IPS DF 4.7 (cell line): ENCODE measurements around the gene CAMSAP1.

Source experiments
- DNase-seq: peaks from one replicate; pipeline ENCODE4 v3.0.0-alpha.2; 2013; ENCODE audit warnings: low spot score; ENCODE audit errors: extremely low read depth

CAMSAP1 gene

DNA sequence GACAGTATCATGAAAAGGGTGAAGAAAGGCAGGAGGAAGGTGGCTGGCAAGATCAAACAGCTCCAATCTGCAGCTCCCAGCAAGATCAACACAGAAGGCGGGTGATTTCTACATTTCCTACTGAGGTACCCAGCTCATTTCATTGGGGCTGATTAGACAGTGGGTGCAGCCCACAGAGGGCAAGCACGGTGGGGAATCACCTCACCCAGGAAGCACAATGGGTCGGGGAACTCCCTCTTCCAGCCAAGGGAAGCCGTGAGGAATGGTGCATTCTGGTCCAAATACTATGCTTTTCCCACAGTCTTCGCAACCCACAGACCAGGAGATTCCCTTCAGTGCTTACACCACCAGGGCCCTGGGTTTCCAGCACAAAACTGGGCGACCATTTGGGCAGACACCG lies 66.8 kb downstream of the CAMSAP1 start:
- DNase-seq = no peak

GRCh38 chr9:135840107-135840506 lies 67.2 kb downstream of the CAMSAP1 start:
- DNase-seq = no peak

GRCh38 chr9:135839516-135839915 lies 67.8 kb downstream of the CAMSAP1 start:
- no peak for DNase-seq

DNA sequence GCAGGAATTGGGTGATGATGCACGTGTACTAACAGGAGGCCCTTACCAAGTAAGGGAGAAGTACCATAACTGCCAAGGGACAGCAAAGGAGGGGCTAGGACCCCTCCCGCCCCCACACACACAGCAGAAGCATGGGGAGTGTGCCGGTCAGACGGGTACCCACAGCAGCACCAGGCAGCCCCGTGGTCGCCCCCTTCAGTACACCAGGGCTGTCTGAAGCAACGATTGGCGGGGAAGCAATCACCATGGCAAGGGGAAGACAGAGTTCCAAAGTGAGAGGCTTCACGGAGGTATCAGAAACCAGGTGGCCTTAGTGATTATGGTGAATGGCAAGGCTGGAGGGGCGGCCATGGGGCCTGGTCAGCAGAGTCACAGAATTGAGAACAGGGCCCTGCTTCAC lies 72.2 kb downstream of the CAMSAP1 start:
- DNase-seq = no peak

- no peak for DNase-seq
Observed at GRCh38 chr9:135833864-135834263, 73.5 kb downstream of the CAMSAP1 start.

GRCh38 chr9:135830496-135830895 lies 76.8 kb downstream of the CAMSAP1 start:
- no peak for DNase-seq

GRCh38 chr9:135828656-135829055 lies 78.7 kb downstream of the CAMSAP1 start:
- DNase-seq = no peak

GRCh38 chr9:135827866-135828580 lies 79.3 kb downstream of the CAMSAP1 start:
- DNase-seq = no peak

GRCh38 chr9:135827301-135827700 lies 80.0 kb downstream of the CAMSAP1 start:
- DNase-seq = no peak

DNA sequence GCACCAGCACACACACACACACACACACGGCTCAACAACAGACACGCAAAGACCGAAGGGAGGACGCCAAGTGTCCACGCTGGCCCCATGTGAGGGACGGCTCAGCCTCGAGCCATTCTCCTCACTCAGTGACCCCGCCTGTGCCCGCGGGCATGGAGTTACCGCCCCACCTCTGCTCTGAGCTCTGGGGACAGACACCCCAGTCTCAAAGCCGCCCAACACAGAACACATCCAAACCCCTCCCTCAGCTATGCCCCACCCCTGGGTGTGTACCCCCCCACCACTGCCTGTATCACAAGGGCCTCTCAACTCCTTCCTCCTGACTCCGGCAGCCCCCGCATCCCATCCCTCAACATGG lies 81.2 kb downstream of the CAMSAP1 start:
- DNase-seq = no peak

DNA sequence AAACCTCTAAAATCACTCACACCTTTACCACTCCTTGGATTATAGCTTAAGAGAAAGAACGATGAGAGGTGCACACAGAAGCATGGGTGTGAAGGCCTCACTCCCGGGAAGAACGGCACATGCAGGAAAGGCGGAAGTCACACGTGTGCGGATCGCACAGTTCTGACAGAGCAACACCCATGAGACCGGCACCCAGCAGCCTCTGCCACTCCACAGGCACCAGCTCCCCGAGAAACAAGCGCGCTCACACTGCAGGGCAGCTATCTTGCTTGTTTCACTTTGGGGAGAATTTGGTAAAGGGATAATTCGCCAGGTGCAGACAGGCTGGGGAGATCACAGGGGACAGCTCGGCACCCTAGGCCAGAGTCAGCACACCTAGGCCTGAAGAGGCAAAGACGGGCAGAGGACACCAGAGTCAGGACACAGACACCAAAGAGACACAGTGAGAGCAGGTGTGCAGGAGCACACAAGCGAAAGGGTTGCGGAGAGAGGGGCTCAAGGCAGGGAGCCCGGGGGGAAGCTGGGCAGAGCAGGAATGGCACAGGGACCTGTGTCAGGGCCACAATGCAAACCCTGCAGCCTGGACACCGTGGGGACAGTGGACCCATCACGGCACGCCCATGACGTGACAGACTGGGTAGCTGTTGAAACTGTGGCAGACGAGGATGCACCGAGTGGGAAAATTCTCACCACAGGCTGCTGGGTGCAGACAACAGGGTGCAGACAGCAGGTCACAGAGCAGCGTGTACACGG lies 81.7 kb downstream of the CAMSAP1 start:
- no peak for DNase-seq

DNA sequence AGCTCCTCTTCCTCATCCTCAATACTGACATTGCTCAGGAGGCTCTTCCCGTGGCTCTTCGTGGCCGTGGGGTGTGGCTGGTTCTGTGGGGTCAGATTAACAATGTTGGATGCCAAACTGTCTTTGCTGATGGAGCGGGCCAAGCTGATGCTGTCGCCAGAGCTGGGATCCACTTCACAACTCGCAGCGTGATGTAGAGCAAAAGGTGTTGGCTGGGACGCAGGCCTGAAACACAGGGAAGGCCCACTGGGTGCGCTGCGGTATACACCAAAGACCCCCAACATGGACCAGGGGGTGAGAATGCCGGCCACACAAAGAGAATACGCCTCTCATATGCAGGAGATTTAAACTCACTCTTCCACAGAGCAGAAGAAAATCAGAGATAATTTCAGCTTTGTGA lies 84.3 kb downstream of the CAMSAP1 start:
- no peak for DNase-seq

DNA sequence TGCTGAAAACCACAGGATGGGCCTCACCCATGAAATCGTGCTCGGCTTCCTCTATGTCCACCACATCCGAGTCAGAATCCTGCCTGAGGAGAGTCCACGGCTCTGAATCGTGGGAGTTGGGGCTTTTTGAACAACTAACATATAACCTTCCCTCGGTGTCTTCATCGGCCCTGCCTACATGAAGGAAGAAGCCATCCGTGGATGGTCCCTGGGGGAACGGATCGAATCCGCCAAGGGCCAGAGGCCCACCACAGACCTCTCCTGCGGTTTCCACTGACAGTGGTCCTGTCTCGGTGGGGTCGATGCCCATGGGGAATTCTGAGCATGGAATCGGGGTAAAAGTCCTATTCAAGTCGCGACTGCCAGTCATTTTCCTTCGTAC lies 85.0 kb downstream of the CAMSAP1 start:
- no peak for DNase-seq

GRCh38 chr9:135821733-135822373 lies 85.5 kb downstream of the CAMSAP1 start:
- no peak for DNase-seq

GRCh38 chr9:135821116-135821515 lies 86.2 kb downstream of the CAMSAP1 start:
- no peak for DNase-seq

DNA sequence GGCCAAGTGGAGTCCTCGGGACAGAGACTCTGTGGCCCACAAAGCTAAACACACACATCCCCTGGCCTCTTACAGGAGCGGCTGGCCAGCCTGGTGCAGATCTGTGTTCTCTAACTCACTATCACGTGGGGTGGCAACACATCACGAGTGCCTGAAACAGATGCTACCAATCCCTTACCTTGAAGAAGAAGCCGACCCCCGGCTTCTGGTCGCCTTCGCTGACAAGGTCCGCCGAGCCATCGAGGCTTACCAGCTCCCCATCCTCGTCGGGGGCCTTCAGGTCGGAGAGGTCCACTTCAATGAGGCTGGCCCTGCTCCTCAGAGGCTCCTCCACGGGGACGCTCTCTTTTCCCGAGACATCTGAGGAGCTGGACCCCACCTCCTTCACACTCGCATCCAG lies 86.7 kb downstream of the CAMSAP1 start:
- no peak for DNase-seq

DNA sequence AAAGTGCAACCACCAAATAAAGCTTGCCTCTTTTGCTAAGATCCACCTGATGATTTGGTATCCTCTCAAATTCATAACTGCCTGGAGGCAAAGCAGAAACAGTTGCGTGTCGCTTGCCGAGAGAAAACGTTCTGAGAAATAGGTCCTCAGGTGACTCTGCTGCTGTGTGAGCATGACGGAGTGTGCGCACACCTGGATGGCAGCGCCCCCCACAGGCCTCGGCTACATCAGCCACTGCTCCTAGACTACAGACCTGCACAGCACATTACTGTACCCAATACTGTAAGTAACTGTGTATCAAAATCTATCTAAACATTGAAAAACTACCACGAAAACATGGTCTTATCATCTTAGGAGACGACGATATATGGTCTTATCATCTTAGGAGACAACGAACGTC lies 87.4 kb downstream of the CAMSAP1 start:
- no peak for DNase-seq

- DNase-seq = no peak
Observed at GRCh38 chr9:135818718-135819475, 88.4 kb downstream of the CAMSAP1 start.

- no peak for DNase-seq
Observed at GRCh38 chr9:135817951-135818717, 89.2 kb downstream of the CAMSAP1 start.

DNA sequence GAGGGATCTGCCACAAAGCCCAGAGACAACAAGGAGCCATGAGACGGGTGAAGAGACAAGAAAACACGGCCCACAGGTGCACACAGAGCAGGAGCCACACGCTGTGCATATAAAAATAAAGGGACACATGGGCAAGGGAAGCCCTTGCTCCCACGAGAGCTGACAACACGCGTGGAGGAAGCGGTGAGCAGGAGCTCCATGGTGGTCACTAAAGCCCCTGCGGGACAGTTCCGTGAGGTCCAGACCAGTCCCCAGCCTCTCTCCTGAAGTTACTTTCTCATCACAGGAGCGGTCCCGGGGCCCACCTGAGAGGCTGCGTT lies 90.7 kb downstream of the CAMSAP1 start:
- DNase-seq = no peak
